ENCODE measurements around the gene COBL. TPM values are rescaled to one million over a fixed set of nuclear protein-coding genes. Genes with fewer than 3 reads are reported as not detected.

The COBL gene
- polyA plus RNA-seq, 1 donor from 2014 or later: not detected

DNA sequence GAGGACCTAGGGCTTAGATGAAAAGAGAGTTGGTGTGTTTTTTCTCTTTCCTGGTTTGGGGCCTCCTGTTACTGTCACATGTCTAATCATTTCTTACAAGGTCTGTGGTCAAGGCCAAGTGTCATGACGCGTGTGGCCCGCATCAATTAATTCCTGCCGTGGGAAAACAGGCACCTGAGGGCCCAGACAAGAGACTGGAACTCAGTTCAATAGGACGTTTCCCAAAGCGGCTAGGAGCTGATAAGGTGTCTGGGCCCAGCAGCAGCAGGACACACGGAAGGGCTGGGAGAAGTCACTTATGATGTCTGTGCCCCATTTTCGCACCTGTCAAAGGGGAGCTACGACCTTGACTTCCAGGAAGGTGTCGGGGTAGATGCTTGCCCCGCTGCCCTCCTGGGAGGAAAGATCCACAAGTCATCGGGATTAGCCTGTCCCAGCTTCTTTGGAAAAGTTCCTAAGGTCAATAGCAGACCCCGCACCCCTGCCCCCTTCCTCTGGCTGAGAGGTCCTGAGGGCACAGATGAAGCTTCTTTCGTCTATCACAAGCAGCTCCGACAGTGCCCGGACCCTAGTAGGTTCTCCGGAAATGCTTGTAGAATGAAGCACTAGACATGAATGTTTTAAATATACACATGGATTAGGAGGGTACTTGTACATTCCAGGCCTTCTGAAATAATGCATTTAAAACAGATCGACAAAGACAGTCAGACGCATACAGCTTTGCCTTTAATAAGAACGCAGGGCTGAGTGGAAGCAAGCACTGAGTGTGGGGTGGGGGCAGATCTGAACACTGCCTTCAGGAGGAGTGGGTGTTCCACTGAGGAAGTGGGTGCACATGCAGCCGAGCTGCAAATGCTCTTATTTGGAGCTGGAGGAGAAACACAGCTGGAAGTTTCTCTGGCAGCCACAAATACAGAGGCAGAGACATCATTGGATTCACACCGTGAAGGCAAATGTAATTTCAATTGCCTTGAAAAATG lies 296.4 kb downstream of the COBL start:
- Mint-ChIP-seq H3K4me3 (no peak overlapping the region), H3K27me3 (no peaks in the 10 kb centered on the region), H3K4me1 (no peaks in the 10 kb centered on the region), H3K9me3 (peaks cover 0 to 4% (median 1%) of the 10 kb centered on the region in 3 donors), H3K36me3 (peaks cover 2% of the 10 kb centered on the region), H3K27ac (no peak overlapping the region)

DNA sequence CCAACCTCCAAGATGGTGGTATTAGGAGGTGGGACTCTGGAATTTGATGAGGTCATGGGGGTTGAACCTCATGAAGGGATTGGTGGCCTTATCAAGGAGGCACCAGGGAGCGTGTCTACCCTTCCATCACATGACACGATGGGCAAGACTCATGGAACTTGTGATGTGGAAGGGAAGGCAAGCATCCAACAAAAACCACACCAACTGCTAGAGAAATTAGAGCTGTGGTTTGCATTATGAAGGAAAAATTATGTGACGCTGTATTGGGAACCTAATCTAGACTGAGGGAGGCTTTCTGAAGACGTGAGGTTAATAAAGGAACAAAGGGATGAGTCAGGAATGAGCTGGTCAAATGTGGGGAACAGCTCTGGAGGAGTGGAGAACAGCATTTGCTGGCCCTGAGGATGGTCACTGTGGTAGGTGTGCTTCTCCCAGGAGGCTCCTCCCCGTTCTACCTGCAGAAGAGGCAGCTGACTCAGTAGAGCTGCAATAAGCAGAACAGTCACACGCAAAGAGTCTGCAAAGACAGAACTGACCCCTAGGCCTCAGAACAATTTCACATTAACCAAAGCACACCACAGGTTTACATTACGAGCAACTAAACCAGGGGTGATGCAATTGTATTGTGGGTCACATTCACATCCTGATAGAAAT lies 297.3 kb downstream of the COBL start:
- no peaks in the 10 kb centered on the region for H3K27me3 Mint-ChIP-seq
- H3K27ac Mint-ChIP-seq: no peak overlapping the region
- peaks cover 0 to 4% (median 1%) of the 10 kb centered on the region in 3 donors for H3K9me3 Mint-ChIP-seq
- peaks cover 2% of the 10 kb centered on the region for H3K36me3 Mint-ChIP-seq
- H3K4me1 Mint-ChIP-seq: no peaks in the 10 kb centered on the region
- H3K4me3 Mint-ChIP-seq: no peak overlapping the region

DNA sequence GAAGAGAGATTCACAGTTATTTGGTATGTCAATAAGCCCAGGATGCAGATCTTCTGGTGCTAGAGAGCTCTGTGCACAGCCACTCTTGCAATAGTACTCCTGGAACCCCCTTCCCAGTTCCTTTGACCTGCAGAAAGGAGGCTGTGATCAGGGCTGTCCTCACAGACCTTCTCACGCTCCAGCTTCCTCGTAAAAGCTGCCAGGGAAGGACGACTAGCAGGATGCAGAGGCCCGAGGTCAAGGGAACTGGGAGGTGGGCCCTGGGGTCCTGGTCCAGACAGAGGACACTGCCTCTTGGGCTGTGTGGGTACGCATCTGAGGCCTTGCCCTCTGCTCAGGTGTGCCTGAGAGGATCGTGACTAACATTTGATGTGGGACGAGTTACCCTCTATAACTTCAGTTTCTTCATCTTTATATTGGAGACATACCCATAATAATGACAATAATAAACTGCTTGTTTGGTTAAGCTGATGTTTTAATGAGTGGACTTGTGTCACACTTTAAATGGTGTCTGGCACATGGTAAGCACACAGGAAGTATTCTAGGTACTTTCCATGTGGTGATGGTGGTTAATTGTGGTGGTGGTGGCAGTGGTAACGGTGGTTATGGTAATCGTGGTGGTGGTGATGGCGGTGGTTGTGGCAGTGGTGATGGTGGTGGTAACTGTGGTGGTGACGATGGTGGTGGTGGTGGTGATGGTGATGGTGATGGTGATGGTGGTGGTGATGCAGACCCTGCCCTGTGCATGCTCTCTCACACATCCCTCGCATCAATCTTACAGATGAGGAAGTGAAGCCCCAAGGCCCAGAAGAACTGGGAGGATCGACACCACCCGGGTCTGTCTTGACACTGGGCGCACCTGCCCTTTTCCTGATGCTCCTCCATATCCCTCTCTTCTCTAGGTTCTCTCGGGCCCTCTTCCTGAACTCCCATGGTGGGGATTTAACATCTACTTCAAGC lies 298.8 kb downstream of the COBL start:
- no peaks in the 10 kb centered on the region for H3K4me1 Mint-ChIP-seq
- H3K4me3 Mint-ChIP-seq: peak overlapping the region in 1 of 4 donors; percentile 21
- H3K9me3 Mint-ChIP-seq: peaks cover 1 to 4% (median 2%) of the 10 kb centered on the region in 3 donors
- no peak overlapping the region for H3K27ac Mint-ChIP-seq
- H3K27me3 Mint-ChIP-seq: peaks cover 3% of the 10 kb centered on the region
- H3K36me3 Mint-ChIP-seq: no peaks in the 10 kb centered on the region

DNA sequence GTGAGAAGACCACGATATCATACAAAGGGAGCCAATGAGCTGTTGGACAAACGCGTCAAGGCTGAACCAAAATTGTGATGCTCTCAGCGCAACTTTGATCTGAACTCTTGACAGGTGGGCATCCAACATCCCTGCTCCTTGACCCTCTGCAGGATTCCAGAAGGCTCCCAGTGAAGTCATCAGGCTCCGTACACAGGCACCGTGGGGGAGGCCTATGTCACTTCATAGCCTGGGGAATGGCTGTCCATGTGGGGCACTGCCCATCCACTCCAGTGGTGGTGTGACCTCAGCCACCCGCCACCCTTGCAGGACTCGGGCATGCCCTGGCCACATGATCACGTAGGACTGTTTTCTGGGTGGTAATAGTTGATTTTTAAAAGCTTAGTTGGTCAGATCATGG lies 300.1 kb downstream of the COBL start:
- H3K4me3 Mint-ChIP-seq: no peak overlapping the region
- no peaks in the 10 kb centered on the region for H3K36me3 Mint-ChIP-seq
- peaks cover 0 to 4% (median 2%) of the 10 kb centered on the region in 3 donors for H3K9me3 Mint-ChIP-seq
- H3K4me1 Mint-ChIP-seq: no peaks in the 10 kb centered on the region
- peaks cover 4% of the 10 kb centered on the region for H3K27me3 Mint-ChIP-seq
- no peak overlapping the region for H3K27ac Mint-ChIP-seq

DNA sequence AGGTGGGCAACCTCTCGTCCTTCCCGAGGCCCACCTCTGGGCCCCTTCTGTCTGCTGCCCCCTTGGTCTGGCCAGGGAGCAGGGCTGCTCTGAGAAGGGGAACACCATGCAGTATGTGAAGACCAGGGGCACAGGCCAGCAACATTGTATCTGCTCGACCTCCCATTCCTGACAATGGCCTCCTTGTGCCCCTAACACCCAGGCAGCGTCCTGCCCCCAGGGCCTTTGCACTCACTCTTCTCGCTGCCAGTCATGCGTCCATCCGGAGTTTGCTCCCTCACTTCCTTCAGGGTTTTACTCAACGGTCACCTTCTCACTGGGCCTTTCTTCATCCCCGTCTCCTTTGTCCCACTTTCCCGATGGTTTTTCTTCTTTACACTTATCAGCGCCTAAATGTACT lies 301.0 kb downstream of the COBL start:
- Mint-ChIP-seq H3K27me3 (peaks cover 4% of the 10 kb centered on the region), H3K4me3 (peak overlapping the region in 1 of 4 donors; percentile 23), H3K9me3 (peaks cover 0 to 4% (median 2%) of the 10 kb centered on the region in 3 donors), H3K36me3 (no peaks in the 10 kb centered on the region), H3K4me1 (no peaks in the 10 kb centered on the region), H3K27ac (no peak overlapping the region)

DNA sequence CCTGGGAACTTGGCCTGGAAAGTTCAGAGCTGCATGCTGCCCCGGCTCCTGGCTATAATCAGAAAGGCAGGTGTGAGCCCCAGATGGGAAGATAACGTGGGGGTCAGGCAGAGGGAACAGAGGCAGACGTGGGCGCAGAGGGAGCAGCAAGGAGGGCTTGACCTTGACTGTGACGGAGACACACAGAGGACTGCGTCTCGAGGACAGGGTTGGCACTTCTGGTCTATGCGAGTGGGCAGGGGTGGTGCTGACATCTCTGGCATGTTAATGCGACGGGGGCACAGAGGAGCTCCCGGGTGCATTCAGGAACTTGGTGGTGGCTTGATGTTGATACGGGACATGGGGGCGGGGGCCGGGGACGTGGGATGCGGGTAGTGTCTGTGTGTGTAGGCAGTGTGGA lies 301.8 kb downstream of the COBL start:
- no peaks in the 10 kb centered on the region for H3K36me3 Mint-ChIP-seq
- H3K27ac Mint-ChIP-seq: no peak overlapping the region
- H3K27me3 Mint-ChIP-seq: peaks cover 4% of the 10 kb centered on the region
- no peaks in the 10 kb centered on the region for H3K4me1 Mint-ChIP-seq
- H3K9me3 Mint-ChIP-seq: peaks cover 0 to 4% (median 2%) of the 10 kb centered on the region in 3 donors
- no peak overlapping the region for H3K4me3 Mint-ChIP-seq

DNA sequence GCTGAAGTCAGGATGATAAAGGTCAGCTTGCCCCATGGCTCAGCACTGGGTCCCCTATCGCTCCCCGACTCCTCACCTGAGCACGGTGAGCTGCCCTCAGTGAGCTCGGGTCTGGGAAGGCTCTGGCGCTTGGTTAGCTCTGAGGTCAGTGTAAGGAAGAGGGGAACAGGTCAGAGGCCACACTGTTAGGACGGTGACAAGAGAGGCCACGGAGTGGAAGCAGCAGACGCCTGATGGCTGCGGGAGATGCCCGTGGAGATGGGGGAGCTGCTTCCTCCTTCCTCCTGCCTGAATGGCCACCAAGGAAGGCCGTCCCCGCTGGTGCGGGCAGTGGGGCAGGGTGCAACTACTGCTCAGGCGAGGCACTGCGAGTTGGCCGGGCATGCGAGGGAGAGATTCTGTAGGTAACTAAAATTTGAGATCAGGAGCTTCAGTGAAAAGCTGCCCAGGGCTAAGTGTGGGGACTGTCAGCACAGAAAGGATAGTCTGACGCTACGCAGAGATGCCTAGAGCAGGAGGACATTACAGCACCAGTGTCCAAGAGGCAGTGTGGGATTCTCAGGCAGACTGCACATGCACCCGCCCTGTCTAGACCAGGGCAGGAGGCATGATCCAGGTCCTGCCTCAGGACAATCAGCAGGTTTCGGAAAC lies 302.6 kb downstream of the COBL start:
- peaks cover 4% of the 10 kb centered on the region for H3K27me3 Mint-ChIP-seq
- no peak overlapping the region for H3K27ac Mint-ChIP-seq
- H3K36me3 Mint-ChIP-seq: peaks cover 3% of the 10 kb centered on the region

DNA sequence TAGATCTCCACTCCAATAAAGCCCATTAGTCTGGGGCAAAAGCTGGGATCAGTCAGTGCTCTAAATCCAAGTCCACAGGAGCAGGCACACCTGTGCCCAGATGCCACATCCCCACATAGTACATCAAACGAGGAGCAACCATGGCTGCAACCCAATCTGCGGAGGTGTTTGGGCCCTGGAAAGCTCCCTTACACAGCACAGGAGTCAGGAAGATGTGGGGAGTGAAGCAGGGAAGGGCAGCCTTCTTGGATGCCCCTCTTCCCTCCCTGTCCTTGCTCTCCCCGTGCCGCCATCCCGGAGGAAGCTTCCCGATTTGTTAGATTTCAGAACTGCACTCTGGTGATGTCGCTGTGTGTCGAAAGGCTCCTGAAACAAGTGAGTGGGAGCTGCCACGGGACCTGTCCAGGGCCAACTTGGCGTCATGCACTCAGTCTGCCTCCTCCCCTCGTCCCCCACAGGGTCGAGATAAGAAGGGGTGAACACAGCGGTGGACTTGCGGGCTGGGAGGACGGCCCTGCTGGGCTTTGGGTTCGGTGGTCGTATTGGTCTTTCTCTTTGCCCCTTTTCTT lies 303.3 kb downstream of the COBL start:
- H3K27ac Mint-ChIP-seq: no peak overlapping the region
- peaks cover 0 to 2% (median 0%) of the 10 kb centered on the region in 3 donors for H3K9me3 Mint-ChIP-seq
- peak overlapping the region in 1 of 4 donors; percentile 65 for H3K4me3 Mint-ChIP-seq
- peaks cover 3% of the 10 kb centered on the region for H3K36me3 Mint-ChIP-seq
- peaks cover 4% of the 10 kb centered on the region for H3K27me3 Mint-ChIP-seq
- H3K4me1 Mint-ChIP-seq: no peaks in the 10 kb centered on the region

More for the DNA sequence above, 302.6 kb downstream of the COBL start:
- no peaks in the 10 kb centered on the region for H3K4me1 Mint-ChIP-seq
- no peak overlapping the region for H3K4me3 Mint-ChIP-seq
- H3K9me3 Mint-ChIP-seq: peaks cover 0 to 2% (median 0%) of the 10 kb centered on the region in 3 donors

DNA sequence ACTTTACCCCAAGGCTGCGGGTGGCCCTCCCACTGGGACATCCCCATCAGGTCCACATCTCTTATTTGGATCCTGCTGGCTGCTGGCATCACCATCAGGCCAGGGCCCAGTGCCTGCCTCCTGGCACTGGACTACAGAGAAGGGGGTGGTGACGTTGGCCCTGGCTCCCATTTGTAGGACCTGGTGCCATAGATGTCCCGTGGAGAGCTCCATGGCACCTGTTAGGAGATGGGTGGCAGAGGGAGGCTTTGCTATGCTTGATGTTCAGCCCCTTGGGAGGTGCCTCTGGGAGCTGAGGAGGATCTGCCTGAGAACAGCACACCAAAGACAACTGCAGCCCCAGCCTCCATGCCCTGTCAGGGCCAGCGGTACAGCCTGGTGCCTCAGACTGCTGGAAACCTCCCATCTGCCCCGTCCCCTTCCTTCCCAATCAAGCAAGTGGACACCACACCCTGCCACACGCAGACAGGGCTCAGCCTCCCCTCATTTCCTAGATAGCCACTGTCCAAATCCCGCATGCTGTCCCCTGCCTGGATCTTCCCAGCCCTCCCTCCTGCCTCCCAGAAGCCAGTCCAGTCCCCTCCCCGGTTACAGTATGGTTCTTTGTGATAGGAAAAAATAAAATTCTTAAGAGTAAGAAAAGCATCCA lies 303.9 kb downstream of the COBL start:
- Mint-ChIP-seq H3K27me3 (peaks cover 4% of the 10 kb centered on the region), H3K36me3 (peaks cover 3% of the 10 kb centered on the region), H3K9me3 (peaks cover 0 to 2% (median 0%) of the 10 kb centered on the region in 3 donors), H3K4me1 (no peaks in the 10 kb centered on the region), H3K4me3 (peak overlapping the region in 1 of 4 donors; percentile 65), H3K27ac (no peak overlapping the region)

DNA sequence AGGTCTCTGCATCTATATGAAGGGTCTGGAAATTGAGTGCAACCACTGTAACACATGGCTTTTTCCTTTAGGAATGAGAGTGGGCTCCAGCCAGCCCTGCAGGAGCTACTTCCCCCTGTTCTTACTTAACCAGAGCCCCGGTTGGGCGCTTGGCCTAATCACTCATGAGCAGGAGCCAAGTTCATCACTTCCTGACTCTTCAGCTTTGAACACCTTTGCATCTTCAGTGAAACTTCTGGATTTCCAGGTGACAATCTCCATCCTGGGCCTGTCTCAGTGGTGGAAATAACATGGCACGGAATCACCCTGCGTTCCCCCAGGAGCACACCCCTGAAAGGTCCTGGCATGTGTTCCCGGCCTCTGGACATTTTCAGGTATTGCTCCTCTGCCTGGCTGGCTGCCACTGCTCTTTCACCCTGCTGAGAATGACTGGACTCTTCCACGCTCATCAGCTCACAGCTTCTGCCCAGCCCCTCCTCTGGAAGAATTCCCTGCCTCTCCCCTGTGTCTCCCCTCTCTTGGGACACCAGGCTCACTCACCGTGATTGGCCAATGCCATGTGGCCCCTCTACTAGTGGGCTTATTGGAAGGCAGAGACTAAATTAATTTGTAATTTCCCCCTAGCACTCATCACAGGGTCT lies 304.8 kb downstream of the COBL start:
- H3K27ac Mint-ChIP-seq: no peak overlapping the region
- H3K27me3 Mint-ChIP-seq: peaks cover 4% of the 10 kb centered on the region
- no peak overlapping the region for H3K4me3 Mint-ChIP-seq
- no peaks in the 10 kb centered on the region for H3K4me1 Mint-ChIP-seq
- H3K36me3 Mint-ChIP-seq: peaks cover 3% of the 10 kb centered on the region
- H3K9me3 Mint-ChIP-seq: peaks cover 0 to 2% (median 0%) of the 10 kb centered on the region in 3 donors

DNA sequence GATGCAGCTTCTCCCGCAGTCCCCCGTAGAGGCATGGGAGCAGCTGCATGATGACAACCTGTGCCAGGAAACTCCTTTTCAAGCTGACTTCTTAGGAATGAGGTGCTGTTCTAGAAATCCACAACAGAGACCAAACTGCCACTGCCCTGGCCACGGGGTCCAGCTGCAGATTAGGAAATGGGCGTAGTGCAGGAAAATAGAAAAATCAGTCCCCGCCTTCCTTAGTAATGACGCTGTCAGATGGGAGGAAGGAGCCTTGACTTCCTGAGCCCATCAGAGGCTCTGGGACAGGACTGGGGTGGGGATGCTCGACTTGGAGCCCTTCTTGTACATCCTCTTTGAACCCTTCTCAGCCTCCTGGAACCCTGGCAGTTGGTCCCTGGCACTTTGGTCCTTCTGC lies 306.1 kb downstream of the COBL start:
- Mint-ChIP-seq H3K27me3 (peaks cover 4% of the 10 kb centered on the region), H3K4me3 (no peak overlapping the region), H3K4me1 (no peaks in the 10 kb centered on the region)

DNA sequence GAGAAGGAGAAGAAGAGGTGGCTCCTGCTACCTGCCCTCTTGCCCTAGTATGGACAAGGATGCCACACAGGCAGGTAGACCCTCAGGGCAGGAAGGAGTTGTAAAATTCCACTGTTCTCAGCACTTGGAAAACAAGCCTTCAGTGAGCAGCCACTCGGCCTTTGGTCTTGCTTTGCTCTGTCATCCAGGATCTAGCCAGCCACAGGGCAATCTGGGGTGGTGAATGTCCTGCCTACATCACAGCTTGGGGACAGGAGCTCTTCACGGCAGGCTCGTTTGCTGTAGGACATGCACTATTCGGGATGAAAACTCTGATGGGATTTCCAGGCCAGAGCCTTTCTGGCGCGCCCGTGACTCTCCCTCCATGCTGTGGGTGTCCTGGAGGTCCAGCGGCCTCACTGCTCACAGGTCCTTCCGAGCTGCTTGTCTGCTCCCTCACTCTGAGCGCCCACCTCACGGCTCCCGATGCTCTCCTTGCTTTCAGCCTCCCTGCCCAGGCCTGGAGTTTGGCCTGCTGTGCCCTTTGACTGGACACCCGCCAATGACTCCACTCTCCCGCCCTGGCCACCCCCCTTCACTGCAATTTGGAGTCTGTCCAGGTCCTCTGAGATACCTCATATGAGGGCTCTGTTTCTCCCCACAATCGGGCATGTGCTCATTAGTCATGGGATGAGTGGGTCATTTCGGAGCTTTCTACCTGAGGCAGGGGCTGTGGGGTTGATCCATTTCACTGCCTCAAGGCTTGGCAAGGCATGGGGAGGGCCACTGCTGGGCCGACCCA lies 306.7 kb downstream of the COBL start:
- H3K4me3 Mint-ChIP-seq: no peak overlapping the region
- H3K27ac Mint-ChIP-seq: no peak overlapping the region
- no peaks in the 10 kb centered on the region for H3K4me1 Mint-ChIP-seq
- peaks cover 4% of the 10 kb centered on the region for H3K27me3 Mint-ChIP-seq
- H3K9me3 Mint-ChIP-seq: peaks cover 0 to 2% (median 0%) of the 10 kb centered on the region in 3 donors
- peaks cover 3% of the 10 kb centered on the region for H3K36me3 Mint-ChIP-seq

More for the DNA sequence above, 306.1 kb downstream of the COBL start:
- H3K9me3 Mint-ChIP-seq: peaks cover 0 to 2% (median 0%) of the 10 kb centered on the region in 3 donors
- no peak overlapping the region for H3K27ac Mint-ChIP-seq
- peaks cover 3% of the 10 kb centered on the region for H3K36me3 Mint-ChIP-seq
